Measurements from ENCODE around the gene BICRAL. TPM values are rescaled to one million over a fixed set of nuclear protein-coding genes. Genes with fewer than 3 reads are reported as not detected.
A peak's percentile ranks its signal among the peaks of the same experiment; 100 is the strongest.

The BICRAL gene
- total and polyA plus RNA-seq, 2 of the 4 experiments (the other 2 are of a cell fraction) = 4.0 to 6.1 TPM

DNA sequence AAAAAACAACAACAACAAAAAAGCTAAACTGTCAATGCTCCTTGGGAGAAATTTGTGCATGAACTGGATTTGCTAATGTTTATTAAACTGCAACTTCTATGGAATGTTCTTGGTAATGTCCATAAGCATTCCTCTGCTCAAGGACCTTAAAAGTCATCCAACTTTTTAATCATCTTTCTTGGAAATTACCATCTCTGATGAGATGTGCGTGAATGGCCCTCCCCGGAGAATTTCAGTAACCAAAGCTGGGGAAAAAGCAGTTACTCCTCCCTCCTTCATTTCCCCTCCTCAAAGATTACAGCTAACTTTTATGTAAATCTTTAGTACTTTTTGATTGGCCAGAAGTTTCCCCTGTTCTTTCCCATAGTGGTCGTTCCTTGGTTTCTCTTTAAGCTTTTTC is 41.1 kb upstream of the BICRAL start:
- peaks cover 9% of the 10 kb centered on the region; the same call in 1 of the 2 replicates for H3K9me1 ChIP-seq (ENCODE audit: insufficient read depth, low read length)
- no peak overlapping the region for H3K56ac ChIP-seq (ENCODE audit: extremely low read depth, insufficient read depth, low read length)
- in situ Hi-C loops (cut with MboI; ENCODE audit: low sequenced_read_pairs) = no loop called here
- no CpG with 5 or more reads among the region's 3 CpGs for WGBS, 2 experiments (ENCODE audit: extremely low coverage in 2 of 2, insufficient read length in 1 of 2)
- no peak overlapping the region for H2BK120ac ChIP-seq (ENCODE audit: low read depth, low read length)
- intact Hi-C loops (cut with micrococcal nuclease) = no loop called here
- no peaks in the 10 kb centered on the region for H3K9me3 ChIP-seq (ENCODE audit: control insufficient read depth, insufficient read depth, low read length)
- H4K91ac ChIP-seq (ENCODE audit: insufficient read depth, low read depth, low read length) = no peak overlapping the region
- peaks cover 4 to 32% of the 10 kb centered on the region in 2 experiments for H3K79me1 ChIP-seq (ENCODE audit: low read depth in 1 of 2, low read length in 2 of 2)
- dilution Hi-C loops (cut with HindIII; ENCODE audit: low sequenced_read_pairs, unreplicated experiment) = no loop called here
- H3K4me2 ChIP-seq (ENCODE audit: low read depth, low read length) = no peak overlapping the region
- no peak overlapping the region for H2AK5ac ChIP-seq (ENCODE audit: low read depth, low read length)
- peak; percentile 37 for ATAC-seq (ENCODE audit: low read depth)
- no peak overlapping the region for H2BK5ac ChIP-seq (ENCODE audit: low read depth, low read length, poor library complexity, severe bottlenecking)
- no peaks in the 10 kb centered on the region for H3K27me3 ChIP-seq (ENCODE audit: control insufficient read depth, insufficient read depth, low read length)
- no peak for DNase-seq
- H3K4me1 ChIP-seq (ENCODE audit: control insufficient read depth, insufficient read depth, low read length) = peaks cover 7% of the 10 kb centered on the region; the same call in 1 of the 2 replicates
- H3K36me3 ChIP-seq (ENCODE audit: control insufficient read depth, insufficient read depth, low read length) = no peaks in the 10 kb centered on the region; the same call in 1 of the 2 replicates
- no peak overlapping the region for H3K9ac ChIP-seq (ENCODE audit: low read depth, low read length)
- H3K4me3 ChIP-seq (ENCODE audit: insufficient read depth, low read depth, low read length) = no peak overlapping the region
- H2AFZ ChIP-seq (replicated peaks; ENCODE audit: low read length, poor library complexity) = no peak overlapping the region
- ChIA-PET CTCF (no interaction called here), POLR2A (ENCODE audit: unreplicated experiment) (interaction anchor here (0.6 to 1.0 kb wide), 2 partner anchors 41 to 95 kb away, joined by 3 read pairs; partner anchors contain the start of gene BICRAL)
- H3K14ac ChIP-seq (replicated peaks; ENCODE audit: low read depth, low read length) = no peak overlapping the region
- no peak overlapping the region for H3K18ac ChIP-seq (ENCODE audit: low read depth, low read length)
- BruUV-seq (replicated peaks) = no TSS peak
- H4K8ac ChIP-seq (ENCODE audit: low read depth in 2 of 2, low read length in 2 of 2) = no peak overlapping the region; a peak in 1 of 4 replicates
- no peak overlapping the region for H2BK20ac ChIP-seq (ENCODE audit: low read depth, low read length)
- no peak overlapping the region for H3K4ac ChIP-seq (ENCODE audit: low read depth, low read length)
- H3K27ac ChIP-seq (ENCODE audit: insufficient read depth, low read length) = peak overlapping the region; percentile 83; the same call in 1 of the 2 replicates
- no peak overlapping the region for H2AK9ac ChIP-seq (replicated peaks; ENCODE audit: low read depth, low read length, poor library complexity)
- no peak overlapping the region for H3K23ac ChIP-seq (ENCODE audit: low read depth, low read length)
- no peak overlapping the region for H4K5ac ChIP-seq (ENCODE audit: low read depth, low read length)
- H4K20me1 ChIP-seq (ENCODE audit: insufficient read depth, low read length) = peaks cover 18% of the 10 kb centered on the region
- TF ChIP-seq USF2 (IDR thresholded peaks at IDR 0.05; ENCODE audit: low read depth, low read length) = no peak
- TF ChIP-seq CEBPB (IDR thresholded peaks at IDR 0.05; ENCODE audit: low read depth, low read length) = no peak
- TF ChIP-seq CHD1 (IDR thresholded peaks at IDR 0.05; ENCODE audit: low read depth, low read length) = no peak
- TF ChIP-seq MAZ (IDR thresholded peaks at IDR 0.05; ENCODE audit: borderline replicate concordance, low read depth, low read length) = no peak
- no peak for TF ChIP-seq SMC3 (IDR thresholded peaks at IDR 0.05; ENCODE audit: low read depth, low read length)
- no peak for TF ChIP-seq ELK1 (IDR thresholded peaks at IDR 0.05; ENCODE audit: borderline replicate concordance, low read depth, low read length)
- TF ChIP-seq FOS (IDR thresholded peaks at IDR 0.05; ENCODE audit: low read depth, low read length) = no peak
- TF ChIP-seq, protein P1, sequence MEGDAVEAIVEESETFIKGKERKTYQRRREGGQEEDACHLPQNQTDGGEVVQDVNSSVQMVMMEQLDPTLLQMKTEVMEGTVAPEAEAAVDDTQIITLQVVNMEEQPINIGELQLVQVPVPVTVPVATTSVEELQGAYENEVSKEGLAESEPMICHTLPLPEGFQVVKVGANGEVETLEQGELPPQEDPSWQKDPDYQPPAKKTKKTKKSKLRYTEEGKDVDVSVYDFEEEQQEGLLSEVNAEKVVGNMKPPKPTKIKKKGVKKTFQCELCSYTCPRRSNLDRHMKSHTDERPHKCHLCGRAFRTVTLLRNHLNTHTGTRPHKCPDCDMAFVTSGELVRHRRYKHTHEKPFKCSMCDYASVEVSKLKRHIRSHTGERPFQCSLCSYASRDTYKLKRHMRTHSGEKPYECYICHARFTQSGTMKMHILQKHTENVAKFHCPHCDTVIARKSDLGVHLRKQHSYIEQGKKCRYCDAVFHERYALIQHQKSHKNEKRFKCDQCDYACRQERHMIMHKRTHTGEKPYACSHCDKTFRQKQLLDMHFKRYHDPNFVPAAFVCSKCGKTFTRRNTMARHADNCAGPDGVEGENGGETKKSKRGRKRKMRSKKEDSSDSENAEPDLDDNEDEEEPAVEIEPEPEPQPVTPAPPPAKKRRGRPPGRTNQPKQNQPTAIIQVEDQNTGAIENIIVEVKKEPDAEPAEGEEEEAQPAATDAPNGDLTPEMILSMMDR (conservative IDR thresholded peaks at IDR 0.05; ENCODE audit: low read depth, low read length) = no peak
- TF ChIP-seq RCOR1 (IDR thresholded peaks at IDR 0.05; ENCODE audit: insufficient replicate concordance, low read length) = no peak
- no peak for TF ChIP-seq MAFK (IDR thresholded peaks at IDR 0.05; ENCODE audit: low read depth, low read length)
- TF ChIP-seq MXI1 (IDR thresholded peaks at IDR 0.05; ENCODE audit: borderline replicate concordance, low read depth, low read length) = no peak
- no peak for TF ChIP-seq BHLHE40 (IDR thresholded peaks at IDR 0.05; ENCODE audit: low read depth, low read length)
- TF ChIP-seq RFX5 (IDR thresholded peaks at IDR 0.05; ENCODE audit: low read depth, low read length) = no peak
- TF ChIP-seq NFE2L2 (IDR thresholded peaks at IDR 0.05; ENCODE audit: low read depth, low read length) = no peak
- H2BK15ac ChIP-seq (ENCODE audit: low read depth, low read length) = no peak overlapping the region
